ENCODE data around the gene SNX14.

DNA sequence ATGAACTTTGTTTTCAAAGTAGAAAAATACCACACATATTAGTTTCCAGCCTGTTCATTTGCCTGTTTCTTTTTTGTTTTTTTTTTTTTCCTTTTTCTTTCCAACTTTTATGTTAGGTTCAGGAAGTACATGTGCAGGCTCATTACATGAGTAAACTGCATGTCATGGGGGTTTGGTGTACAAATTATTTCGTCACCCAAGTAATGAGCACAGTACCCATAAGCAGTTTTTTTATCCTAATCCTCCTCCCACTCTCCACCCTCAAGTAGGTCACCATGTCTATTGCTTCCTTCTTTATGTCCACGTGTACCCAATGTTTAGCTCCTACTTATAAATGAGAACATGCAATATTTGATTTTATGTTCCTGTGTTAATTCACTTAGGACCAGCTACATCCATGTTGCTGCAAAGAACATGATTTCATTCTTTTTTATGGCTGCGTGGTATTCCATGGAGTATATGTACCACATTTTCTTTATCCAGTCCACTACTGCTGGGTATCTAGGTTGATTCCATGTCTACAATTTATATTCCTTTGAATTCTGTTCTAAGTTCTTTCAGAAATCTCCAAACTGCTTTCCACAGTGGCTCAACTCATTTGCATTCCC lies 31.8 kb downstream of the SNX14 start:
- TF ChIP-seq, protein P1, sequence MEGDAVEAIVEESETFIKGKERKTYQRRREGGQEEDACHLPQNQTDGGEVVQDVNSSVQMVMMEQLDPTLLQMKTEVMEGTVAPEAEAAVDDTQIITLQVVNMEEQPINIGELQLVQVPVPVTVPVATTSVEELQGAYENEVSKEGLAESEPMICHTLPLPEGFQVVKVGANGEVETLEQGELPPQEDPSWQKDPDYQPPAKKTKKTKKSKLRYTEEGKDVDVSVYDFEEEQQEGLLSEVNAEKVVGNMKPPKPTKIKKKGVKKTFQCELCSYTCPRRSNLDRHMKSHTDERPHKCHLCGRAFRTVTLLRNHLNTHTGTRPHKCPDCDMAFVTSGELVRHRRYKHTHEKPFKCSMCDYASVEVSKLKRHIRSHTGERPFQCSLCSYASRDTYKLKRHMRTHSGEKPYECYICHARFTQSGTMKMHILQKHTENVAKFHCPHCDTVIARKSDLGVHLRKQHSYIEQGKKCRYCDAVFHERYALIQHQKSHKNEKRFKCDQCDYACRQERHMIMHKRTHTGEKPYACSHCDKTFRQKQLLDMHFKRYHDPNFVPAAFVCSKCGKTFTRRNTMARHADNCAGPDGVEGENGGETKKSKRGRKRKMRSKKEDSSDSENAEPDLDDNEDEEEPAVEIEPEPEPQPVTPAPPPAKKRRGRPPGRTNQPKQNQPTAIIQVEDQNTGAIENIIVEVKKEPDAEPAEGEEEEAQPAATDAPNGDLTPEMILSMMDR (IDR thresholded peaks at IDR 0.05; ENCODE audit: insufficient read depth, low read depth, low read length), result no peak
- no peak for TF ChIP-seq EZH2 (IDR thresholded peaks at IDR 0.05; ENCODE audit: insufficient read depth, low read length)

Measured in astrocyte (in vitro differentiated cells and primary cell).